ENCODE data around the gene SLC6A2.
"Not testable (repeated sequence)": the region's sequence is repeated elsewhere in the genome, so short reads cannot be mapped to it uniquely, and the experiment has no call there.

Gene SLC6A2

DNA sequence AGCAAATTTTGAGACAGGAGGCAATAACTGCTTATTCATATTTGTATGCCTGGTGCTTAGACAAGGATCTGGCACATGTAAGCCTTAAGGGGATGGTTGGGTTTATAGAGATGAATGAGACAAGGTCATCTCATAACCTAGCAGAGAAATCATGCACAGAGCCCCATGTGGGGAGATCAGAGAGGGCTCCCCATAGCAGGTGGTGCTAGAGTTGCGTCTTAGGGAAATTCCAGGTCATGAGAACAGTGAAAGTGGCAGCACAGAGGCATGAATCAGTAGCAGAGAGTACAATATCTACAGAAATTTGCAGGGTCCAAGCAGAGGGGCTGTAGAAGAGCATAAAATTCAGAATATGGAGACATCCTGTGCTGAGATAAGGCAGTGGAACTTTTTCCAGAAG is 57.3 kb downstream of the SLC6A2 start:
- DNase-seq = no peak

DNA sequence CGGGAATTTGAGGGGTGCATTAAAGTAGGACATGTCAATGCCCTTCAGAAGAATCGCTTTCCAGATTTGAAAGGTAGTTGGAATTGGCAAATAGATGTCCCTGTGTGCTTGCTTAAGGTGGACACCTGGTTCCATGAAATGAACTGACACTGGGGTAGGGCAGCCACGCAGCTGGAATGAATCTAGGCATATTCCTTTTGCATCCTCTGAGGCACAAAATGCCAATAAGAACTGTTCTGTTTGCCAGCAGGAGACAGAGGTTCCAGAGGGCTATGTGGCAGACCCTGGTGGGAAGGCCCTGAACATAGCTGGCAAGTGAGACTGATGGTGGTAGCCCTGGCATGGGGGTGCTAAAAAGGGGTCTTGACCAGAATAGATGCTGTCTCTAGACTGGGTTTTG is 61.5 kb downstream of the SLC6A2 start:
- no peak for DNase-seq

DNA sequence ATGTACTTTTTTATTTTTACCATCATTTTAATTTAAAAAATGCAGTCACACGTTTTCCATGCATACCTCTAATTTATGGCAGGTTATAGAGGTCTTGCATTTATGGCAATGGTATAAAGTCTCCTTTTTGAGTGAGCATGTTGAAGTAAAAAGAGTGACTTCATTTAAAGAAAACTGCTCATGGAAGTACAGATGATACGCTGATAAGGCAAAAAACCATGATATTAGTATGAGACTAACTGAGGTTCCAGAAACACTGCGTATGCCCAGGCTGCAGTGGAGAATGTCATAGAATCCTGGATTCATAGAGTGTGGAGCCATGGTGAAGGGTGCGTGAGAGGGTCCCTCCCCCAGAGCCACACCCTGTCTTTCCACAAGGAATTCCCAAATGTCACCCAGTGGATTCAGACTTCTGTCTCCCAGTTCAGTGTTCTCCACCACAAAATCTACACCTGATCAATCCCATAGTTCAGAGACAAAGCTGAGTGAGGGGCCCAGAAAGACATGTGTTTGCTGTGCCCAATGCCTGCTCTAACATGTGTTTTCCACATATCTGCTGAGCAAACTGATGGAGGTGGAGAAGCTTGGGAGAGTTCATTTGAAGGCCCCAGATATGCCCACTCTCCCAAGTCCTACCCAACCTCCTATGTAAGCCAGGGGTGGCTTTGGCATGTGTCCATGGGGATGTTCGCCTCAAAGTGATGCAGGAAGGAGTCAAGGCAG is 69.4 kb downstream of the SLC6A2 start:
- no peak for DNase-seq

DNA sequence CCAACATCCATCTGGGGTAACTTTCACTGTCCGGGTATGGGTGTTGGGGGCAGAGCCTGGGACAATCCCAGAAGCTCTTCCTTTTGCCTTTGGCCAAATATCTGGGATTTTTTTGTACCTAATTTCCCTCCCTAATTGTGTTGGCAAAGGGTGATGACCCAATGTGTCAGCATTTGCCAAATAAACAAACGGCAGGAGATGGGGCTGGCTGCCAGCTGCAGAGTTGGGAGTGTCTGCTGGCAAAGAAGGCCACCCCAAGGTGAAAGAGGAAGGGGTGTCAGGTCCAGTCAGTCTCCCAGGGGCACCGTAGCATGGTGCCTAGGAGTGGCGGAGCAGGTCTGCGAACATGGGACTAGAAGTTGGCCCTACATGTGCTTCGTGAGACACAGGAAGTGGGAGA is 73.0 kb downstream of the SLC6A2 start:
- DNase-seq = no peak

DNA sequence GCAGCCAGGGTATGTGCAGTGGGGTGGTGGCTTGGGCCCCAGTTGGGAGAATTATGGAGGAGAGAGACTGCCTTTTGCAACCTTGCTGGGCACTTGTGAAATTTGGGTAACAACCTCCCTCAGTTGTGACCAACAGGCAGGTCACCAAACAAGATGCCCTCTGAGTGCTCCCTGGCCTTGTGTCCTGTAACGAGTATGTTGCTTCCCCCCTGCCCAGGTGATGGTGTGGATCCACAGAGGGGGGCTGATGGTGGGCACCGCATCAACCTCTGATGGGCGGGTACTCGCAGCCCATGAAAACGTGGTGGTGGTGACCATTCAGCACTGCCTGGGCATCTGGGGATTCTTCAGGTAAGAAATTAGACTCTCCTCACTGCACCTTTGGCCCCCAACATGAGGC is 74.3 kb downstream of the SLC6A2 start:
- no peak for DNase-seq

DNA sequence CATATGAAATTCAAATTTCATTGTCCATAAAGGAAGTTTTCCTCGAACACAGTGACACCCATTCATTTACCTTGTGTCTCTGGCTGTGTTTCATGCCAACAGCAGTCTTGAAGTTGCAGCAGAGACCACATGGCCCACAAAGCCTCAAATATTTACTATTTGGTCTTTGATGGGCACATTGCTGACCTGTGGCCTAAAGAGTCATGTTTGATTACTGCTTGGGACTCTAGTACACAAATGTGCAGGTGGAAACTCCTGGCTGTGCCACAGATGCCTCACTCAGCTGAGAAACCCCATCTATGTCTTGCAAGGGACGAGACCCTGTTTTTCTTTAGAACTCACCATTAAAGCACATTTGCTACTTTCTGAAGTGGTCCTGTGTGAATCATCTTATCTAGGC is 76.7 kb downstream of the SLC6A2 start:
- no peak for DNase-seq

DNA sequence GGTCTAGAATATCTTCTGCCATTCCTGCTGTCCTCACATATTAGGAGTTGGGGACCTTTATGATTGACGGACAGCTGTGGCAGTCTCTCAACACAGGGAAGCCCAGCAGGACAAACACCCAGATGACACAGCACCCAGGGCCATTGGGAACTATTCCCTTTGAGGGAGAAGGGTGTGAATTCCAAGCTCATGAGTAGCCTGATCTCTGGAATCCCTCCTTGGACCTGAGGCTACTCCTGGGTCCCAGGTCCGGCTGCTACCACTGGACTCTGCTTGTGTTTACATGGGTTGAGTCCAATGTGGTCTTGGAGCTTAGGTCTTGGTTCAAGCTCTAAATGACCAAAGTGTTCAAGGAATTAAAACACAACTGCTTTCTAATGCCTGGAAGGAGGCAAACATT is 78.9 kb downstream of the SLC6A2 start:
- no peak for DNase-seq

DNA sequence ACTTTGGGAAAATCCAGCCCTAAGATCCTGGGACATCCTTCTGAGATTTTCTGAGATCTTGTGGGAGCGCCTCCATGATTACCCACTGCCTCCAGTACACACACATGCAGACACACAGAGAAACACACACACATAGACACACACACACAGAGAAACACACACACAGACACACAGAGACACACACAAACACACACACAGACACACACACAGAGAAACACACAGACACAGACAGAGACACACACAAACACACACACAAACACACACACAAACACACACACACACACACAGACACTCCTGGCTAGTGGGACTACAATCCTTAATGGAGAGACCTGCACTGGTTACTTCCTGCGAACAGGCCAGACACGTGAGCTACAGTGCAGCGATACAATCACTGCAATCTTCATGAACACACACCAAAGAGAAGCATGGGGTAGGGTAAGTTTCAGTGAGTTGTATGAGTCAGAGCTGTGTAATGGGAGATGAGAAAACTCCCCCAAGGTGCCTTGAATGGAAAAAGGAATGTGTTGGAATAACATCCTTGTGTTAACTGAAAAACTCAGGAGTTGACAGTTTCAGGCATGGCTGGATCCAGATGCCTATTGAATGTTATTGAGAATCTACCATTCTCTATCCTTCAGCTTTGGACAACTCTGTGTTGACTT is 79.5 kb downstream of the SLC6A2 start:
- DNase-seq = no peak

DNA sequence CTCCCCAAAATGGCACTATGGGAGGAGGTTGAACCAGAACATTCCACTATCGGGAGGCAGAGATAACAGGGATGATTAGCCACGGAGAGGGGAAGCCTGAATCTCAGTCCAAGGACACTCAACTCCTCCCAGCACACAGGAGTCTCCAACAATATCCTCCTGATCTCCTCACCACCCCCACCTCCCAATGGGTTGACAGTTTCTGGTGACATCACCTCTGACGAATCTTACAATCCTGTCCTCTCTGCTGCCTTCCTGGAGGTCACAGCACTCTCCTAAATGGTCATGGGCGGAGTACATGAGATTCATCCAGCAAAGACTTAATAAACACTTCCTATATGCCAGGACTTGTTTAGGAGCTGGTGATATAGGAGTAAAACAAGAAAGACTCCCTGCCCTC is 80.9 kb downstream of the SLC6A2 start:
- DNase-seq = no peak

DNA sequence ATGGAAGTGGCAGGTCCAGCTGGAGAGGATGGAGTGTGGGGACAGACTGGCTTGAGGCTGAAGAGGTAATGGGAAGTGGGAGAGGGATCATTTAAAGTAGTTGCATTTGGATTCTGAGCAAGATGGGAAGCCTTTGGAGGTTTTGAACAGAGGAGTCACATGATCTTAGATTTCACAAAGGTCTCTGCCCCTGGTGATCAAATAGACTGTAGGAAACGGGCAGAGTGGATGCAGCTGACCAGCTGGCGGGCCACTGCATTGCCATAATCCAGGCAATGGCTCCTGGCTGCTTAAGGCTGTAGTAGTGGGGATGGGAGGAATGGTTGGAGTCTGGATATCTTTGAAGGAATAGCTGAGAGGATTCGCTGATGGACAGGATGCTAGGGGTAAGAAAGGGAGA is 81.5 kb downstream of the SLC6A2 start:
- DNase-seq = no peak

DNA sequence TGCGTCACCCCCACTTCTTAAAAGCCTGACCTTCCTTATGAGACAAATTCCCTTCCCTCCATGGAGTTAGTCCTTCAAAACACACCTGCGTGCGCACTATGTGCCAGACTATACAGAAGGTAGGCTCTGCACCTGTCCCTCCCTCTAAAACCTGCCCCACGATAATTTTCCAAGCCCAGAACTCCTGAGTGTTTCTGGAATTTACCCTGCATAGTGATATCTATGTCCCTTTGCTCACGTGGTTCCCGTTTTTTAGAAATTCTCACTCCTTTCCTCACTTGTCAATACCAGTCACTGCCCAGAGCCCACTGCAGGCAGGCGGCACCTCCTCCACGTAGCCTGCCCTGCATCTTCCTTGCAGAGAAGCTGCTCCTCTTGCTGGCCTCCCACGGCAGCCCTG is 82.2 kb downstream of the SLC6A2 start:
- DNase-seq = no peak

DNA sequence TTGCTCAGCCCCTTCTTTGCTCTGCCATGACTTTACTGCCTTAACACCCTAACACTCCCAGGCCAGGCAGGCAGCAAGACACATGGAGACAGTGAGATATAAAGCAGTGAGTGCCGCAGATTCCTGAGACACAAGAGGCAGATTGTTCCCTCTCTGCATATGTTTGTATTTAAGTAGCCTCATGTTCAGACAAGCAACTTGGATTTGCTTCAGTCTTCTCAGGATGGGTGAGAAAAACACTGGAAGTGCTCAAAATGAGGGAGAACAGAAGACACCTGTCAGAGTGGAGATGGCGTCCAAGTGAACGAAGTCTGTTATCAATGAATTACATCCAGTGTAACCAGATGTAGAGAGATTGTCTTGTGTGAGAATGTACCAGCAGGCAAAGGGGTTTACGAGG is 90.3 kb downstream of the SLC6A2 start:
- no peak for DNase-seq

DNA sequence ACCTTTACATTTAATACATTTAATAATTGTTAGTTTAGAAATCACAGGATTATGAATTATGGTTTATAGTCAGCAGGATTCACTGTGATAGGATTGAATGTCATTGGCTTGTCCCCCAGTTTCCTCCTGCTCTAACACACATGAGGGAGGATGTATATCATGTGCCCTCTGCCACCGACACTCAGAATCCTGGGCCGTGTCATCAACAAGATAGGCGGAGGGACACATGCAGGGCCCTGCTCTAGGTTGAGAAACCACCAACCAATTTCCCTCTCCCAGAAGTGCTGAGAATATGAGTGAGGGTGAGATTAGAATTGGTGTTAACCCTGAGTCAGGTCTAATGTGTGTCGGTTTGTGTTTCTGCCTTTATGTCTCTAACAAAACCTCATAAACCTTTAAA is 92.0 kb downstream of the SLC6A2 start:
- no peak for DNase-seq

DNA sequence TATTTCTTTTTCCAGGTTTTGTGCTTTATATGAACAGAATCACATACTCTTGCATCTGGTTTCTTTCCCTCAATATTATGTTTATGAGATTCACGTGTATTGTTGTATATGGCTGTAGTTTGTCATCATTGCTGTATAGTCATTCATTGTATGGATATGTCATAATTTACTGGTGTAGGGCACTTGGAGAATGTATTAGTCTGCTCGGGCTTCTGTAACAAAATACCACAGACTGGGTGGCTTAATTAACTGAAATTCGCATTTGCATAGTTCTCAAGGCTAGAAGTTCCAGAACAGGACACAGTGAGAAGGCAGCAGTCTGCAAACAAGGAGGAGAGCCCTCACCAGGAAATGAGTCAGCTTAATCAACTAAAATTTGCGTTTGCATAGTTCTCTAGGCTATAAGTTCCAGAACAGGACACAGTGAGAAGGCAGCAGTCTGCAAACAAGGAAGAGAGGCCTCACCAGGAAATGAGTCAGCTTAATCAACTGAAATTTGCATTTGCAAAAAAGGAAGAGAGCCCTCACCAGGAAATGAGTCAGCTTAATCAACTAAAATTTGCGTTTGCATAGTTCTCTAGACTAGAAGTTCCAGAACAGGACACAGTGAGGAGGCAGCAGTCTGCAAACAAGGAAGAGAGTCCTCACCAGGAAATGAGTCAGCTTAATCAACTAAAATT is 96.8 kb downstream of the SLC6A2 start:
- not testable (repeated sequence) for DNase-seq

DNA sequence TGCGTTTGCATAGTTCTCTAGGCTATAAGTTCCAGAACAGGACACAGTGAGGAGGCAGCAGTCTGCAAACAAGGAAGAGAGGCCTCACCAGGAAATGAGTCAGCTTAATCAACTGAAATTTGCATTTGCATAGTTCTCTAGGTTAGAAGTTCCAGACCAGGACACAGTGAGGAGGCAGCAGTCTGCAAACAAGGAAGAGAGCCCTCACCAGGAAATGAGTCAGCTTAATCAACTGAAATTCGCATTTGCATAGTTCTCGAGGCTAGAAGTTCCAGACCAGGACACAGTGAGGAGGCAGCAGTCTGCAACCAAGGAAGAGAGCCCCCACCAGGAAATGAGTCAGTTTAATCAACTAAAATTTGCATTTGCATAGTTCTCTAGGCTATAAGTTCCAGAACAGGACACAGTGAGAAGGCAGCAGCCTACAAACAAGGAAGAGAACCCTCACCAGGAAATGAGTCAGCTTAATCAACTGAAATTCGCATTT is 97.4 kb downstream of the SLC6A2 start:
- not testable (repeated sequence) for DNase-seq
